AG04450 (cell line): Measurements from ENCODE around the gene ATP2C1. TPM values are rescaled to one million over a fixed set of nuclear protein-coding genes. Genes with fewer than 3 reads are reported as not detected.

Experiments
- CTCF ChIA-PET: fragments of 300-600, 350-600 bp; formaldehyde crosslinking; extraction: SDS; loops from one replicate; lab custom pipeline; 2022; ENCODE audit warnings: antibody characterized with exemption, inconsistent platforms; lab: Charles Lee
- POLR2A ChIA-PET: fragments of 350-600 bp; formaldehyde crosslinking; extraction: SDS; loops from one replicate; lab custom pipeline; 2021; ENCODE audit warnings: antibody characterized with exemption, inconsistent platforms; lab: Yijun Ruan, JAX
- DNase-seq: peaks from one replicate; pipeline ENCODE4 v3.0.0-alpha.2; 2011; ENCODE audit warnings: low read depth, low spot score
- H3K27ac ChIP-seq: one replicate; pipeline ENCODE4 v1.5.1; 2012; ENCODE audit warnings: low read depth, low read length, control low read depth
- H3K27me3 ChIP-seq: one replicate; pipeline ENCODE4 v1.6.0; 2012; ENCODE audit warnings: low read length; ENCODE audit not compliant: control insufficient read depth, insufficient read depth
- H3K4me3 ChIP-seq: 2 replicates; pipeline ENCODE4 v1.5.1; 2011; ENCODE audit warnings: mild to moderate bottlenecking, low read depth, low read length, control low read depth
- H3K9me3 ChIP-seq: 2 replicates; pipeline ENCODE4 v1.5.1; 2012; ENCODE audit warnings: low read length; ENCODE audit not compliant: control insufficient read depth, insufficient read depth
- polyA plus RNA-seq: library from polyadenylated mRNA; depleted of rRNA; stranded (reverse); fragments of >200 nt; gene quantifications from 2 replicates; pipeline ENCODE4 v1.2.3, GENCODE V29; 2011
- TF ChIP-seq, protein P1 (sequence below): IDR thresholded peaks from 2 replicates; pipeline ENCODE4 v1.5.1; 2011; ENCODE audit warnings: low read depth, low read length, control low read depth, inconsistent platforms

Gene ATP2C1
- polyA plus RNA-seq, 1 experiment, result 103 TPM

DNA sequence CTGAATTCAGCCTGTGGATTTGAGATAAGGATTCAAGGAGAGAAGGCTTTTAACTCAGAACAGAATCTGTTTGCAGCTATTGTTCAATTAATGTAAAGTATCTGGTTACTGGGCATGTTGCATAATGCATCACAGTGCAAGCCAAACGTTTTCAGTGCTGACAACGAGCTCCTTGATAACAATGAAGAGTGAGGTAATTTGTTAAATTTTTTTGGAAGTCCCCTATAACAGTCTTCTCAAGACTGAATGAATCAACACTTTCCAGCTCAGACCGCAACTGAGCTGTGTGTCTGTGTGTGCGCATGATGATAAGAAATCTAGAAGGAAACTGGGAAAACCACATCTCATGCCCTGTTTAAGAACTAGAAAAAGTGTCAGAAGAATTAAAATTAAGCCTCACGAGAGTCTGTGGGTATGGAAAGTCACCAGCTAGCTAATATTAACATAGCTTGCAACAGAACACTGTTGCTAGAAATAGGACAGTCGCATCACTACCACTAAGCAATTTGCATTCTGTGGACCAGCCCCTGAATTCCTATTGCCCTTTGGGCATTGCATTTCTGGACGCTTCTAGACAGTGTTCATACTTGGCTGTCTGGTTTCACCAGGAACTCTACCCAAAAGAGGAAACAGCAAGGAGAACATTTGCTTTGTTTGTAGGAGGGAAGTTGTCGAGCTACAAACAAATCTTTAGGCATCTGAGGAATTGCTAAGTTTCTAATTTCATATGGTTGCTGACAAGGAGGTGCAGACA is 43.7 kb upstream of the ATP2C1 start:
- no peak overlapping the region for H3K27ac ChIP-seq
- H3K27me3 ChIP-seq, result peaks cover 5% of the 10 kb centered on the region
- no peak overlapping the region for H3K4me3 ChIP-seq
- ChIA-PET CTCF (no interaction called here), POLR2A (no interaction called here)
- no peak for DNase-seq
- no peaks in the 10 kb centered on the region for H3K9me3 ChIP-seq
- TF ChIP-seq, protein P1, sequence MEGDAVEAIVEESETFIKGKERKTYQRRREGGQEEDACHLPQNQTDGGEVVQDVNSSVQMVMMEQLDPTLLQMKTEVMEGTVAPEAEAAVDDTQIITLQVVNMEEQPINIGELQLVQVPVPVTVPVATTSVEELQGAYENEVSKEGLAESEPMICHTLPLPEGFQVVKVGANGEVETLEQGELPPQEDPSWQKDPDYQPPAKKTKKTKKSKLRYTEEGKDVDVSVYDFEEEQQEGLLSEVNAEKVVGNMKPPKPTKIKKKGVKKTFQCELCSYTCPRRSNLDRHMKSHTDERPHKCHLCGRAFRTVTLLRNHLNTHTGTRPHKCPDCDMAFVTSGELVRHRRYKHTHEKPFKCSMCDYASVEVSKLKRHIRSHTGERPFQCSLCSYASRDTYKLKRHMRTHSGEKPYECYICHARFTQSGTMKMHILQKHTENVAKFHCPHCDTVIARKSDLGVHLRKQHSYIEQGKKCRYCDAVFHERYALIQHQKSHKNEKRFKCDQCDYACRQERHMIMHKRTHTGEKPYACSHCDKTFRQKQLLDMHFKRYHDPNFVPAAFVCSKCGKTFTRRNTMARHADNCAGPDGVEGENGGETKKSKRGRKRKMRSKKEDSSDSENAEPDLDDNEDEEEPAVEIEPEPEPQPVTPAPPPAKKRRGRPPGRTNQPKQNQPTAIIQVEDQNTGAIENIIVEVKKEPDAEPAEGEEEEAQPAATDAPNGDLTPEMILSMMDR, result no peak

DNA sequence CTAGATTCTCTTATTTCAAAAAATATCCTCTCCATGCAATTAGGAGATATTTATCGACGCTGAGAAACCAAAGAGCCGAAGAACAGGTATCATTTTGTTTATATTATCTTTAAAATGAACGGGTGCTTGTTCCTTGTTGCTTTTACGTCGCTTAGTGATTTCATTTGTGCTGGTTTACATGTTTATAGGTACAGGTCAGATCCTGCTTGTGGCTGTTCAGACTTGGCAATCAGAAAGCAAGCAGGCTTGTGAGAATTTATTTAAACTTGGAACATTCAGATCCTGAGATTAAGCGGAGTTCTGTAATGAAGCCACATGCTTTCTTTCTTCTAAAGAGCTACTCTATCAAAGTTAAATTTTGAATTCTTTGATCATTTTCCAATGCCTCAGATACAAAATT is 43.0 kb upstream of the ATP2C1 start:
- DNase-seq, result no peak
- Histone ChIP-seq H3K27ac (no peak overlapping the region), H3K9me3 (no peaks in the 10 kb centered on the region), H3K27me3 (peaks cover 2% of the 10 kb centered on the region), H3K4me3 (no peak overlapping the region)
- TF ChIP-seq, protein P1, result no peak
- POLR2A ChIA-PET, result no interaction called here
- CTCF ChIA-PET, result interaction anchor here (1.4 kb wide), 1 partner anchor 91 kb away, joined by 7 read pairs; no protein-coding TSS in a partner anchor

DNA sequence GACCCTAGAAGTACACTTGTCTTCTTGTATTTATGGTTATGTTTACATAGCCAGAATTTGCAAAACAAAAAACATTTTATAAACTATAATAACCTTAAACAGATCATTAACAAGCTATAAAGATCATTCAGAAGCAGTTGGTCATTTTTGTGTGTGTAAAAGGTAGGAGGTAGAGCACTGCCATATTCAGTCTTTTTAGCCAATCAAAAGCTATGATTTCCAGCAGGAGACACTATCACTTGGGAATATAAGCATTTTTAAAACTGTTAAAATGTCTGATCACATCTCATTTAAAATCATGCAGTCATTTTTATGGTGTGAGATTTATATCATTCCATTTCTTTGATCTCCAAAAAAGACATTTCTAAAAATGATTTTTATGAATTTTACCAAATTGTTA is 42.6 kb upstream of the ATP2C1 start:
- CTCF ChIA-PET, result interaction anchor here (1.4 kb wide), 1 partner anchor 92 kb away, joined by 7 read pairs; no protein-coding TSS in a partner anchor
- TF ChIP-seq, protein P1, result no peak
- Histone ChIP-seq H3K27ac (no peak overlapping the region), H3K4me3 (no peak overlapping the region), H3K9me3 (no peaks in the 10 kb centered on the region), H3K27me3 (peaks cover 2% of the 10 kb centered on the region)
- DNase-seq, result no peak
- POLR2A ChIA-PET, result no interaction called here

DNA sequence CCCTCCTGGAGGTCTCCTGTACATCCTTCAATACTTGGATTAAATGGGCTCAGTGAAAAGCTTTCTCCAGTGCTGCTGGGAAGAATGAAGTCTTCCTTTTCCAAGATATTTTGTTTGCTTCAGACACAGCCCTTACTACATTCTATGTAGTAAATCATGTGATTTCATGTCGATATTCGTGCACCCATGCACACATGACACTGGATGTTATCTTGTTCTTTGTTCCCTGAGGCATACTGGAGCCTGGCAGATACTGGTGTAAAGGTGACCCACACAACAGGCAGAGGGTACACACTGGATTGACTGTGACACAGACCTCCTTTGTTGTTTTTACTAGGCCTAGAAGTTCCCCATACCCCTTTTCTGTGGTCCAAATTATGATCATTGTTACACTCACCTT is 40.3 kb upstream of the ATP2C1 start:
- Histone ChIP-seq H3K27ac (no peak overlapping the region), H3K9me3 (no peaks in the 10 kb centered on the region), H3K27me3 (peaks cover 2% of the 10 kb centered on the region), H3K4me3 (no peak overlapping the region)
- TF ChIP-seq, protein P1, result no peak
- POLR2A ChIA-PET, result no interaction called here
- no peak for DNase-seq
- CTCF ChIA-PET, result no interaction called here

DNA sequence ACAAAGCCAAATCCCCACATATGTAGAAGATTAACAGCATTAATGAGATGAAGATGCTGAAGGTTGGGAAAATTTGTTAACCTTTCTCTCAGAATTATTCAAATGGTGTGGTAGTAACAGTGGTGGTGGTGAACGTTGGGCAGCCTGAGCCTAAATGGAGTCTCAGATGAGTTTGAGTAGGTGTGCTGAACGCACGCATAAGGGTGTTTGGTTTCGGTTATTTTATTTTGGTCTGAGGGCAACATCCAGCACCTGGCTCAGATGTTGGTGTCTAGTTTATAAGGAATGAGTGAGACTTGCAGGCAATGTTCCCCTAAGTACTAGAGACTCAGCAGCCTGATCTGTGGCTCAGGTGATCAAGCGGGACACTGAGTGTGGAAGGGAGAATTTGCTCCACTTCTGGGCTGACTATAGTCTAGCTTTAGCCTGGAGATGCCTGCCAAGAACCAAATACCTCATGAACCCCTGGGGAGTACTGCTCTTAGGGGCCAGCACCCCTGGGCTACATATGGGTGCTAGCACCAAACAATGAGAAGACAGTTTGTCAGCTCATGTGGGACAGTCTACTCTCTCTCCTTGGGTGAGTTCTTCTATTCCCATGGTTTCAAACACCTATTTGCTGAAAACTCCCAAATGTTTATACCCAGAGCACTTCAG is 39.5 kb upstream of the ATP2C1 start:
- TF ChIP-seq, protein P1, result no peak
- DNase-seq, result no peak
- Histone ChIP-seq H3K9me3 (no peaks in the 10 kb centered on the region), H3K27me3 (peaks cover 2% of the 10 kb centered on the region), H3K27ac (no peak overlapping the region), H3K4me3 (no peak overlapping the region)
- ChIA-PET CTCF (no interaction called here), POLR2A (no interaction called here)
